ENCODE results near the gene MDM1.

Gene MDM1

GRCh38 chr12:68272732-68273131 lies 59.4 kb downstream of the MDM1 start:
- no peak for DNase-seq (ENCODE audit: low read depth, low spot score)

GRCh38 chr12:68271346-68271745 lies 60.8 kb downstream of the MDM1 start:
- no peak for DNase-seq (ENCODE audit: low read depth, low spot score)

- DNase-seq (ENCODE audit: low read depth, low spot score) = no peak
Observed at GRCh38 chr12:68270358-68270757, 61.8 kb downstream of the MDM1 start.

- no peak for DNase-seq (ENCODE audit: low read depth, low spot score)
Observed at GRCh38 chr12:68269779-68270178, 62.4 kb downstream of the MDM1 start.

- no peak for DNase-seq (ENCODE audit: low read depth, low spot score)
Observed at GRCh38 chr12:68268967-68269366, 63.2 kb downstream of the MDM1 start.

- DNase-seq (ENCODE audit: low read depth, low spot score) = no peak
Observed at GRCh38 chr12:68267892-68268396, 64.2 kb downstream of the MDM1 start.

- no peak for DNase-seq (ENCODE audit: low read depth, low spot score)
Observed at GRCh38 chr12:68264857-68265256, 67.3 kb downstream of the MDM1 start.

- DNase-seq (ENCODE audit: low read depth, low spot score) = no peak
Observed at GRCh38 chr12:68264158-68264855, 67.9 kb downstream of the MDM1 start.

- no peak for DNase-seq (ENCODE audit: low read depth, low spot score)
Observed at GRCh38 chr12:68263366-68263765, 68.8 kb downstream of the MDM1 start.

GRCh38 chr12:68261896-68262295 lies 70.3 kb downstream of the MDM1 start:
- DNase-seq (ENCODE audit: low read depth, low spot score) = no peak

GRCh38 chr12:68260153-68260552 lies 72.0 kb downstream of the MDM1 start:
- no peak for DNase-seq (ENCODE audit: low read depth, low spot score)

- DNase-seq (ENCODE audit: low read depth, low spot score) = no peak
Observed at GRCh38 chr12:68259318-68259940, 72.7 kb downstream of the MDM1 start.

GRCh38 chr12:68253504-68253903 lies 78.7 kb downstream of the MDM1 start, which contains the start of gene IL22:
IL22 (minus strand) TSS chr12:68253604; CDS start chr12:68253448, 156 bp downstream.
- DNase-seq (ENCODE audit: low read depth, low spot score) = no peak

- no peak for DNase-seq (ENCODE audit: low read depth, low spot score)
Observed at GRCh38 chr12:68252077-68252476, 80.1 kb downstream of the MDM1 start.

GRCh38 chr12:68250454-68250853 lies 81.7 kb downstream of the MDM1 start:
- DNase-seq (ENCODE audit: low read depth, low spot score) = no peak

GRCh38 chr12:68247785-68248184 lies 84.4 kb downstream of the MDM1 start:
- no peak for DNase-seq (ENCODE audit: low read depth, low spot score)

GRCh38 chr12:68246350-68246749 lies 85.8 kb downstream of the MDM1 start:
- no peak for DNase-seq (ENCODE audit: low read depth, low spot score)

GRCh38 chr12:68245180-68246021 lies 86.8 kb downstream of the MDM1 start:
- no peak for DNase-seq (ENCODE audit: low read depth, low spot score)
